Measurements from ENCODE around the gene DLX2. TPM values are rescaled to one million over a fixed set of nuclear protein-coding genes. Genes with fewer than 3 reads are reported as not detected.

DLX2 gene
- total and polyA plus RNA-seq, 2 donors, result 0.09 to 0.43 TPM

DNA sequence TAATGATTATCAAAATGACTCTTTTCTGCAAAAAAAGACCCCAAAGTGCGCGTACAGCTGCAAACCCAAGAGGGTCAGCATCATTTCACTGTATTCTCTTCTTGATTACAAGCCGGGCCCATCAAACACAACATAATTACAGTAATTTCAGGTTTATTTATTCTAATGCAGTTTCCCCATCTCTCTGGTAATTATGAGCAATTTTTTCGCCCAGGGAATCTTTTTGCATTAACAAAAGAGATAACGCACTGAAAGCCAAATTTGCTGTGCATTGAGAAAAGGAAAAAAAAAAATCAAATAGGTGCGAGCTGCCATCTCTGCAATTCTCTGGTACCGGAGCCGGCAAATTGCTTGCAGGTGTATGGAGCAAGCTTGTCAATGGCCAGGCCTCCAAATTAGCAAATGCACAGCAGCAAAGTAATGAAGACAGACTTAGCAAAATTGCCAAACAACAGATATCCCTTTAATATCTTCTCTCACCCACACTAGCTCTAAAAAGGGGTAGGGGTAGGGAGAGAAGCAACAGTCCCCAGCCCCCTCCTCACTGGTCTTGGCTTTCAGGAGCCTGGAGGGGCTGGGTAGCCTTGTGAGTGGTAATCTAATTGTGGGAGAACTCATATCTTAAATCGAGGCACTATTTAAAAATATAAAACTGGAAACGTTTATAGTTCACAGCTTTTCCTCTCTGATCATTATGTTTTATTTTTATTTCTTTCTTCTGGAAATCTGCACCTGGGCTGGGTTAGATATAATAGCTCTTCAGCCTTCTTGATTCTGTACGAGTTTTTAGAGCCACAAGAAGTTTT, 10.7 kb downstream of the DLX2 start:
- Histone ChIP-seq H3K4me3 (ENCODE audit: low read length in 2 of 2) (no peak overlapping the region), H3K27ac (ENCODE audit: low read depth in 1 of 2, low read length in 1 of 2) (no peak overlapping the region), H3K4me1 (ENCODE audit: control insufficient read depth in 2 of 2, insufficient read depth in 2 of 2, low read length in 2 of 2) (peaks cover 9 to 51% of the 10 kb centered on the region in 2 donors), H3K9me3 (ENCODE audit: control insufficient read depth in 2 of 2, insufficient read depth in 1 of 2, low read length in 1 of 2) (peaks cover 0 to 27% of the 10 kb centered on the region in 2 donors), H3K36me3 (ENCODE audit: control insufficient read depth in 2 of 2, insufficient read depth in 2 of 2, low read length in 1 of 2) (no peaks in the 10 kb centered on the region), H3K27me3 (ENCODE audit: control insufficient read depth in 2 of 2, insufficient read depth in 1 of 2, low read length in 1 of 2) (peaks cover 86 to 100% of the 10 kb centered on the region in 2 donors)
- DNase-seq (ENCODE audit: low read depth in 6 of 9, low spot score in 9 of 9), result peak in 3 of 9 donors; percentile 7 to 32 (median 8)
- 18% methylated on average over 11 of the region's 11 CpGs for WGBS

- no peak overlapping the region for H3K27ac ChIP-seq (ENCODE audit: low read depth in 1 of 2, low read length in 1 of 2)
- WGBS, result 10% methylated on average over 13 of the region's 13 CpGs
- DNase-seq (ENCODE audit: low read depth in 6 of 9, low spot score in 9 of 9), result peak in 2 of 9 donors; percentile 6 to 26
- H3K27me3 ChIP-seq (ENCODE audit: control insufficient read depth in 2 of 2, insufficient read depth in 1 of 2, low read length in 1 of 2), result peaks cover 85 to 100% of the 10 kb centered on the region in 2 donors
- no peaks in the 10 kb centered on the region for H3K36me3 ChIP-seq (ENCODE audit: control insufficient read depth in 2 of 2, insufficient read depth in 2 of 2, low read length in 1 of 2)
- H3K4me1 ChIP-seq (ENCODE audit: control insufficient read depth in 2 of 2, insufficient read depth in 2 of 2, low read length in 2 of 2), result peaks cover 7 to 51% of the 10 kb centered on the region in 2 donors
- no peak overlapping the region for H3K4me3 ChIP-seq (ENCODE audit: low read length in 2 of 2)
- H3K9me3 ChIP-seq (ENCODE audit: control insufficient read depth in 2 of 2, insufficient read depth in 1 of 2, low read length in 1 of 2), result peaks cover 0 to 24% of the 10 kb centered on the region in 2 donors
Observed at GRCh38 chr2:172091000-172091641, 11.6 kb downstream of the DLX2 start.

- Histone ChIP-seq H3K36me3 (ENCODE audit: control insufficient read depth in 2 of 2, insufficient read depth in 2 of 2, low read length in 1 of 2) (no peaks in the 10 kb centered on the region), H3K4me3 (ENCODE audit: low read length in 2 of 2) (no peak overlapping the region), H3K9me3 (ENCODE audit: control insufficient read depth in 2 of 2, insufficient read depth in 1 of 2, low read length in 1 of 2) (peaks cover 0 to 22% of the 10 kb centered on the region in 2 donors), H3K4me1 (ENCODE audit: control insufficient read depth in 2 of 2, insufficient read depth in 2 of 2, low read length in 2 of 2) (peaks cover 3 to 51% of the 10 kb centered on the region in 2 donors), H3K27ac (ENCODE audit: low read depth in 1 of 2, low read length in 1 of 2) (no peak overlapping the region), H3K27me3 (ENCODE audit: control insufficient read depth in 2 of 2, insufficient read depth in 1 of 2, low read length in 1 of 2) (peaks cover 87 to 100% of the 10 kb centered on the region in 2 donors)
- WGBS, result 9% methylated on average over 39 of the region's 39 CpGs
- peak in 2 of 9 donors; percentile 16 to 21 for DNase-seq (ENCODE audit: low read depth in 6 of 9, low spot score in 9 of 9)
Observed at GRCh38 chr2:172090044-172090961, 12.4 kb downstream of the DLX2 start.

- 31% methylated on average over 7 of the region's 7 CpGs for WGBS
Observed at GRCh38 chr2:172089633-172090032, 13.1 kb downstream of the DLX2 start.

GRCh38 chr2:172089005-172089504, 13.6 kb downstream of the DLX2 start:
- no peaks in the 10 kb centered on the region for H3K36me3 ChIP-seq (ENCODE audit: control insufficient read depth in 2 of 2, insufficient read depth in 2 of 2, low read length in 1 of 2)
- peak in 1 of 9 donors; percentile 31 for DNase-seq (ENCODE audit: low read depth in 6 of 9, low spot score in 9 of 9)
- peaks cover 0 to 23% of the 10 kb centered on the region in 2 donors for H3K9me3 ChIP-seq (ENCODE audit: control insufficient read depth in 2 of 2, insufficient read depth in 1 of 2, low read length in 1 of 2)
- no peak overlapping the region for H3K4me3 ChIP-seq (ENCODE audit: low read length in 2 of 2)
- H3K4me1 ChIP-seq (ENCODE audit: control insufficient read depth in 2 of 2, insufficient read depth in 2 of 2, low read length in 2 of 2), result peaks cover 6 to 51% of the 10 kb centered on the region in 2 donors
- peaks cover 90 to 100% of the 10 kb centered on the region in 2 donors for H3K27me3 ChIP-seq (ENCODE audit: control insufficient read depth in 2 of 2, insufficient read depth in 1 of 2, low read length in 1 of 2)
- WGBS, result 12% methylated on average over 10 of the region's 10 CpGs
- H3K27ac ChIP-seq (ENCODE audit: low read depth in 1 of 2, low read length in 1 of 2), result no peak overlapping the region

More at GRCh38 chr2:172089633-172090032, 13.1 kb downstream of the DLX2 start:
- Histone ChIP-seq H3K4me1 (ENCODE audit: control insufficient read depth in 2 of 2, insufficient read depth in 2 of 2, low read length in 2 of 2) (peaks cover 4 to 51% of the 10 kb centered on the region in 2 donors), H3K36me3 (ENCODE audit: control insufficient read depth in 2 of 2, insufficient read depth in 2 of 2, low read length in 1 of 2) (no peaks in the 10 kb centered on the region), H3K27ac (ENCODE audit: low read depth in 1 of 2, low read length in 1 of 2) (no peak overlapping the region), H3K4me3 (ENCODE audit: low read length in 2 of 2) (no peak overlapping the region), H3K9me3 (ENCODE audit: control insufficient read depth in 2 of 2, insufficient read depth in 1 of 2, low read length in 1 of 2) (peaks cover 0 to 21% of the 10 kb centered on the region in 2 donors), H3K27me3 (ENCODE audit: control insufficient read depth in 2 of 2, insufficient read depth in 1 of 2, low read length in 1 of 2) (peaks cover 89 to 100% of the 10 kb centered on the region in 2 donors)
- DNase-seq (ENCODE audit: low read depth in 6 of 9, low spot score in 9 of 9), result no peak

DNA sequence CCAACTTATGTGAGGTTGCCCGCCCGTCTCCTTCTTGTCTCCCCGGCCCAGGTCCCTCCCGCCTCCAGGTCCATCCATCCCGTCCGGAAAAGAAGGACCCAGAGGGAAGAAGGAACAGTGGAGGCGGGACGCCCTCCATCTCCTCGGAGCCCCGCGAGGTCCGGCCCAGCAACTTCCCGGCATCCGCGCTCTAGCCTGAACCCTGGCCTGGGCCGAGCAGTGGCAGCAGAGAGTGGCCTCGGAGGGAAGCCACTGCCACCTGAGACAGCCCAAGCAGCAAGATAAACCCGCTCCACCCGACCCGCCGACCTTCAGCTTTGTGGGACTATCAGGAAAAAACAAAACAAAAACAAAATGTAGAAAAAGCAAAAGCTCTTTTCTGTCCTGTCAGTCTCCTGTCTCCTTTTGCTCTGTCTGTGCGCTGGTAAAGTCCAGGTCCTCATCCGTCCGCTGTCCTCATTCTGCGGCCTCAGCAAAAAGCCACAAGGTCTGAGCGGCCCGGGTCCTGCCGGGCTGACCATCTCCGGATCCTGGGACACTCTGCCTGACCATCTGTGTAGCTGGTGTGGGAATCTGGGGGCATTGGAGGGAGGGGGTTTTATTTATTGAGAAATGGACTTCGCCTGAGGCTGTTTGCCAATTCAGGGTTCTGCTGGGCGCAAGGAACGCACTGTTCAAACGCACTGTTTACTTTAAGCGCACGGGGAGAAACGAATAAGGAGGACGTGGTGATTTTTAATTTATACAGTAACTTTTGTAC, 14.3 kb downstream of the DLX2 start:
- H3K27ac ChIP-seq (ENCODE audit: low read depth in 1 of 2, low read length in 1 of 2), result no peak overlapping the region
- peaks cover 0 to 24% of the 10 kb centered on the region in 2 donors for H3K9me3 ChIP-seq (ENCODE audit: control insufficient read depth in 2 of 2, insufficient read depth in 1 of 2, low read length in 1 of 2)
- 12% methylated on average over 37 of the region's 37 CpGs for WGBS
- DNase-seq (ENCODE audit: low read depth in 6 of 9, low spot score in 9 of 9), result peak in 2 of 9 donors; percentile 6 to 25
- H3K27me3 ChIP-seq (ENCODE audit: control insufficient read depth in 2 of 2, insufficient read depth in 1 of 2, low read length in 1 of 2), result peaks cover 90 to 100% of the 10 kb centered on the region in 2 donors
- no peaks in the 10 kb centered on the region for H3K36me3 ChIP-seq (ENCODE audit: control insufficient read depth in 2 of 2, insufficient read depth in 2 of 2, low read length in 1 of 2)
- no peak overlapping the region for H3K4me3 ChIP-seq (ENCODE audit: low read length in 2 of 2)
- H3K4me1 ChIP-seq (ENCODE audit: control insufficient read depth in 2 of 2, insufficient read depth in 2 of 2, low read length in 2 of 2), result peaks cover 6 to 56% of the 10 kb centered on the region in 2 donors

- Histone ChIP-seq H3K36me3 (ENCODE audit: control insufficient read depth in 2 of 2, insufficient read depth in 2 of 2, low read length in 1 of 2) (no peaks in the 10 kb centered on the region), H3K27me3 (ENCODE audit: control insufficient read depth in 2 of 2, insufficient read depth in 1 of 2, low read length in 1 of 2) (peaks cover 91 to 100% of the 10 kb centered on the region in 2 donors), H3K4me1 (ENCODE audit: control insufficient read depth in 2 of 2, insufficient read depth in 2 of 2, low read length in 2 of 2) (peaks cover 6 to 62% of the 10 kb centered on the region in 2 donors), H3K4me3 (ENCODE audit: low read length in 2 of 2) (no peak overlapping the region), H3K27ac (ENCODE audit: low read depth in 1 of 2, low read length in 1 of 2) (no peak overlapping the region), H3K9me3 (ENCODE audit: control insufficient read depth in 2 of 2, insufficient read depth in 1 of 2, low read length in 1 of 2) (peaks cover 0 to 24% of the 10 kb centered on the region in 2 donors)
- DNase-seq (ENCODE audit: low read depth in 6 of 9, low spot score in 9 of 9), result peak in 3 of 9 donors; percentile 10 to 43 (median 21)
- WGBS, result 7% methylated on average over 23 of the region's 23 CpGs
Observed at GRCh38 chr2:172087780-172088244, 14.9 kb downstream of the DLX2 start.

Measured in thymus (tissue), 11 donors.